Neutrophil (primary cell): ENCODE data around the gene GLT6D1.
"Not testable (repeated sequence)": the region's sequence is repeated elsewhere in the genome, so short reads cannot be mapped to it uniquely, and the experiment has no call there.

Experiments
- H3K27ac ChIP-seq: fragments of 200-600 bp; sonication (generic); 2 replicates; pipeline ENCODE4 v1.5.1; 2016; ENCODE audit warnings: mild to moderate bottlenecking, moderate library complexity
- H3K27me3 ChIP-seq: fragments of 200-600 bp; sonication (generic); 2 replicates; pipeline ENCODE4 v1.6.0; 2016; ENCODE audit warnings: mild to moderate bottlenecking
- H3K36me3 ChIP-seq: fragments of 200-600 bp; sonication (generic); 2 replicates; pipeline ENCODE4 v1.5.1; 2017
- H3K4me1 ChIP-seq, 2 experiments: fragments of 200-600 bp in 1 of 2; sonication (generic) in 1 of 2; 1 replicate in 1 of 2; 2 replicates in 1 of 2; pipeline versions ENCODE4 v1.5.1 to v1.6.1; 2013 to 2016; ENCODE audit warnings: low read depth in 1 of 2, low read length in 1 of 2, mild to moderate bottlenecking in 1 of 2, moderate library complexity in 1 of 2; ENCODE audit not compliant: control insufficient read depth in 1 of 2, insufficient read depth in 1 of 2
- H3K4me3 ChIP-seq, 2 experiments: fragments of 200-600 bp in 1 of 2; sonication (generic) in 1 of 2; 1 replicate in 1 of 2; 2 replicates in 1 of 2; pipeline ENCODE4 v1.5.1; 2013 to 2016; ENCODE audit warnings: low read depth in 1 of 2, low read length in 1 of 2, mild to moderate bottlenecking in 1 of 2, moderate library complexity in 1 of 2
- H3K9me3 ChIP-seq: fragments of 200-600 bp; sonication (generic); 2 replicates; pipeline ENCODE4 v1.5.1; 2016
- CTCF ChIP-seq: fragments of 200-600 bp; sonication (generic); IDR thresholded peaks from 2 replicates; pipeline ENCODE4 v1.5.1; 2016; ENCODE audit warnings: antibody characterized with exemption

GLT6D1 gene

GRCh38 chr9:135674977-135675376 is 35.6 kb upstream of the GLT6D1 start:
- Histone ChIP-seq H3K27me3 (no peaks in the 10 kb centered on the region), H3K36me3 (no peaks in the 10 kb centered on the region), H3K4me1 (no peaks in the 10 kb centered on the region), H3K9me3 (no peaks in the 10 kb centered on the region), H3K4me3 (no peak overlapping the region), H3K27ac (no peak overlapping the region)
- no peak for TF ChIP-seq CTCF

GRCh38 chr9:135673941-135674340 is 34.6 kb upstream of the GLT6D1 start:
- H3K4me1 ChIP-seq = no peaks in the 10 kb centered on the region
- H3K4me3 ChIP-seq = no peak overlapping the region
- no peaks in the 10 kb centered on the region for H3K9me3 ChIP-seq
- no peak overlapping the region for H3K27ac ChIP-seq
- H3K36me3 ChIP-seq = no peaks in the 10 kb centered on the region
- TF ChIP-seq CTCF = no peak
- no peaks in the 10 kb centered on the region for H3K27me3 ChIP-seq

- not testable (repeated sequence) for H3K9me3 ChIP-seq, H3K36me3 ChIP-seq, H3K27me3 ChIP-seq, H3K4me1 ChIP-seq, H3K4me3 ChIP-seq, H3K27ac ChIP-seq
Observed at GRCh38 chr9:135672786-135673185, 33.4 kb upstream of the GLT6D1 start.

- no peaks in the 10 kb centered on the region for H3K9me3 ChIP-seq
- no peak for TF ChIP-seq CTCF
- H3K4me1 ChIP-seq = no peaks in the 10 kb centered on the region
- no peak overlapping the region for H3K27ac ChIP-seq
- no peaks in the 10 kb centered on the region for H3K27me3 ChIP-seq
- no peak overlapping the region for H3K4me3 ChIP-seq
- no peaks in the 10 kb centered on the region for H3K36me3 ChIP-seq
Observed at GRCh38 chr9:135671591-135672041, 32.3 kb upstream of the GLT6D1 start.

- Histone ChIP-seq H3K9me3 (no peaks in the 10 kb centered on the region), H3K4me1 (no peaks in the 10 kb centered on the region), H3K36me3 (no peaks in the 10 kb centered on the region), H3K4me3 (no peak overlapping the region), H3K27me3 (no peaks in the 10 kb centered on the region), H3K27ac (no peak overlapping the region)
- TF ChIP-seq CTCF = no peak
Observed at GRCh38 chr9:135670721-135671590, 31.6 kb upstream of the GLT6D1 start.

GRCh38 chr9:135669616-135670285 is 30.4 kb upstream of the GLT6D1 start:
- Histone ChIP-seq H3K36me3 (no peaks in the 10 kb centered on the region), H3K4me1 (no peaks in the 10 kb centered on the region), H3K4me3 (no peak overlapping the region), H3K9me3 (no peaks in the 10 kb centered on the region), H3K27ac (no peak overlapping the region), H3K27me3 (no peaks in the 10 kb centered on the region)
- TF ChIP-seq CTCF = no peak

GRCh38 chr9:135669018-135669417 is 29.7 kb upstream of the GLT6D1 start:
- H3K9me3 ChIP-seq, H3K4me1 ChIP-seq, H3K36me3 ChIP-seq, H3K27me3 ChIP-seq, H3K4me3 ChIP-seq, H3K27ac ChIP-seq: not testable (repeated sequence)
